Large intestine (tissue), 3 donors: ENCODE measurements around the gene NCAPG2. TPM values are rescaled to one million over a fixed set of nuclear protein-coding genes. Genes with fewer than 3 reads are reported as not detected.

Experiments
- DNase-seq, 2 donors: peaks; one replicate each; pipeline versions ENCODE4 v3.0.0 to v3.0.0-alpha.2; 2013
- H3K27ac ChIP-seq: one replicate; pipeline ENCODE4 v1.5.1; 2013; ENCODE audit warnings: low read length
- H3K27me3 ChIP-seq: 2 replicates; pipeline ENCODE4 v1.6.1; 2013; ENCODE audit warnings: low read length; ENCODE audit not compliant: control insufficient read depth, insufficient read depth
- H3K36me3 ChIP-seq: 2 replicates; pipeline ENCODE4 v1.6.1; 2013; ENCODE audit warnings: low read length; ENCODE audit not compliant: control insufficient read depth, insufficient read depth
- H3K4me1 ChIP-seq: one replicate; pipeline ENCODE4 v1.6.1; 2013; ENCODE audit warnings: low read length; ENCODE audit not compliant: control insufficient read depth, insufficient read depth
- H3K4me3 ChIP-seq: one replicate; pipeline ENCODE4 v1.5.1; 2013; ENCODE audit warnings: low read length
- H3K9me3 ChIP-seq: one replicate; pipeline ENCODE4 v1.6.1; 2013; ENCODE audit warnings: mild to moderate bottlenecking, low read depth, low read length, moderate library complexity; ENCODE audit not compliant: control insufficient read depth
- WGBS: methylation state at CpG from one replicate; pipeline ENCODE4 v1.1.5; 2013; ENCODE audit warnings: low lambda C conversion rate; ENCODE audit not compliant: insufficient coverage; 5-methylcytosine and 5-hydroxymethylcytosine counted together
- polyA plus RNA-seq: library from polyadenylated mRNA; unstranded; fragments of 120-200 nt; gene quantifications from one replicate; pipeline ENCODE4 v1.2.1, GENCODE V29; 2013

The NCAPG2 gene
- polyA plus RNA-seq, 1 donor = 12.5 TPM

GRCh38 chr7:158655507-158655906 lies 49.1 kb downstream of the NCAPG2 start:
- Histone ChIP-seq H3K4me1 (no peaks in the 10 kb centered on the region), H3K27ac (no peak overlapping the region), H3K27me3 (no peaks in the 10 kb centered on the region), H3K36me3 (peaks cover 28% of the 10 kb centered on the region), H3K4me3 (no peak overlapping the region), H3K9me3 (no peaks in the 10 kb centered on the region)
- no peak for DNase-seq
- WGBS = no CpG with 5 or more reads among the region's 11 CpGs

GRCh38 chr7:158651968-158652565 lies 52.5 kb downstream of the NCAPG2 start:
- DNase-seq = no peak
- H3K9me3 ChIP-seq = no peaks in the 10 kb centered on the region
- WGBS = no CpG with 5 or more reads among the region's 11 CpGs
- no peak overlapping the region for H3K27ac ChIP-seq
- H3K27me3 ChIP-seq = no peaks in the 10 kb centered on the region
- H3K4me3 ChIP-seq = no peak overlapping the region
- peaks cover 3% of the 10 kb centered on the region for H3K4me1 ChIP-seq
- peaks cover 28% of the 10 kb centered on the region for H3K36me3 ChIP-seq

GRCh38 chr7:158650821-158651225 lies 53.8 kb downstream of the NCAPG2 start:
- Histone ChIP-seq H3K9me3 (no peaks in the 10 kb centered on the region), H3K4me3 (no peak overlapping the region), H3K27me3 (no peaks in the 10 kb centered on the region), H3K27ac (no peak overlapping the region), H3K4me1 (peaks cover 3% of the 10 kb centered on the region), H3K36me3 (peaks cover 22% of the 10 kb centered on the region)
- no peak for DNase-seq
- WGBS = no CpG with 5 or more reads among the region's 7 CpGs

- WGBS = 10% methylated on average over 1 of the region's 2 CpGs
- Histone ChIP-seq H3K27ac (no peak overlapping the region), H3K4me1 (peaks cover 3% of the 10 kb centered on the region), H3K36me3 (peaks cover 22% of the 10 kb centered on the region), H3K4me3 (no peak overlapping the region), H3K27me3 (no peaks in the 10 kb centered on the region), H3K9me3 (no peaks in the 10 kb centered on the region)
- no peak for DNase-seq
Observed at GRCh38 chr7:158649279-158649678, 55.3 kb downstream of the NCAPG2 start.

GRCh38 chr7:158648787-158649186 lies 55.8 kb downstream of the NCAPG2 start:
- no peaks in the 10 kb centered on the region for H3K9me3 ChIP-seq
- DNase-seq = peak in 1 of 2 donors; percentile 9
- no CpG with 5 or more reads among the region's 9 CpGs for WGBS
- H3K27ac ChIP-seq = no peak overlapping the region
- H3K4me1 ChIP-seq = peaks cover 3% of the 10 kb centered on the region
- no peaks in the 10 kb centered on the region for H3K27me3 ChIP-seq
- no peak overlapping the region for H3K4me3 ChIP-seq
- peaks cover 22% of the 10 kb centered on the region for H3K36me3 ChIP-seq

- DNase-seq = no peak
- peaks cover 23% of the 10 kb centered on the region for H3K36me3 ChIP-seq
- peaks cover 3% of the 10 kb centered on the region for H3K4me1 ChIP-seq
- H3K4me3 ChIP-seq = no peak overlapping the region
- H3K27me3 ChIP-seq = no peaks in the 10 kb centered on the region
- H3K27ac ChIP-seq = no peak overlapping the region
- no peaks in the 10 kb centered on the region for H3K9me3 ChIP-seq
- 63% methylated on average over 2 of the region's 7 CpGs for WGBS
Observed at GRCh38 chr7:158648168-158648567, 56.4 kb downstream of the NCAPG2 start.

GRCh38 chr7:158647475-158647792 lies 57.2 kb downstream of the NCAPG2 start:
- peaks cover 23% of the 10 kb centered on the region for H3K36me3 ChIP-seq
- WGBS = 100% methylated on average over 1 of the region's 2 CpGs
- no peak overlapping the region for H3K27ac ChIP-seq

GRCh38 chr7:158646766-158647474 lies 57.7 kb downstream of the NCAPG2 start:
- 94% methylated on average over 3 of the region's 7 CpGs for WGBS
- DNase-seq = no peak
- H3K4me3 ChIP-seq = no peak overlapping the region
- H3K4me1 ChIP-seq = peaks cover 3% of the 10 kb centered on the region
- H3K36me3 ChIP-seq = peaks cover 20% of the 10 kb centered on the region
- no peaks in the 10 kb centered on the region for H3K27me3 ChIP-seq
- no peaks in the 10 kb centered on the region for H3K9me3 ChIP-seq
- H3K27ac ChIP-seq = no peak overlapping the region

More at GRCh38 chr7:158647475-158647792, 57.2 kb downstream of the NCAPG2 start:
- Histone ChIP-seq H3K4me1 (peaks cover 3% of the 10 kb centered on the region), H3K4me3 (no peak overlapping the region), H3K9me3 (no peaks in the 10 kb centered on the region), H3K27me3 (no peaks in the 10 kb centered on the region)
- no peak for DNase-seq

- peaks cover 17% of the 10 kb centered on the region for H3K36me3 ChIP-seq
- no peak overlapping the region for H3K4me3 ChIP-seq
- H3K9me3 ChIP-seq = no peaks in the 10 kb centered on the region
- no peak overlapping the region for H3K27ac ChIP-seq
- peaks cover 3% of the 10 kb centered on the region for H3K4me1 ChIP-seq
- no peaks in the 10 kb centered on the region for H3K27me3 ChIP-seq
- no peak for DNase-seq
- WGBS = no CpG with 5 or more reads among the region's 4 CpGs
Observed at GRCh38 chr7:158645842-158646241, 58.8 kb downstream of the NCAPG2 start.

GRCh38 chr7:158642149-158642548 lies 62.5 kb downstream of the NCAPG2 start:
- no peaks in the 10 kb centered on the region for H3K9me3 ChIP-seq
- no peaks in the 10 kb centered on the region for H3K4me1 ChIP-seq
- no peaks in the 10 kb centered on the region for H3K27me3 ChIP-seq
- H3K4me3 ChIP-seq = no peak overlapping the region
- WGBS = 100% methylated on average over 1 of the region's 4 CpGs
- DNase-seq = no peak
- no peak overlapping the region for H3K27ac ChIP-seq
- H3K36me3 ChIP-seq = peaks cover 21% of the 10 kb centered on the region

- Histone ChIP-seq H3K36me3 (peaks cover 4% of the 10 kb centered on the region), H3K9me3 (no peaks in the 10 kb centered on the region), H3K27ac (no peak overlapping the region), H3K4me3 (no peak overlapping the region), H3K4me1 (no peaks in the 10 kb centered on the region), H3K27me3 (no peaks in the 10 kb centered on the region)
- WGBS = 100% methylated on average over 2 of the region's 7 CpGs
- DNase-seq = no peak
Observed at GRCh38 chr7:158638001-158638400, 66.6 kb downstream of the NCAPG2 start.
